Measurements from ENCODE around the gene MUCL3.
"Not testable (repeated sequence)": the region's sequence is repeated elsewhere in the genome, so short reads cannot be mapped to it uniquely, and the experiment has no call there.

MUCL3 gene

DNA sequence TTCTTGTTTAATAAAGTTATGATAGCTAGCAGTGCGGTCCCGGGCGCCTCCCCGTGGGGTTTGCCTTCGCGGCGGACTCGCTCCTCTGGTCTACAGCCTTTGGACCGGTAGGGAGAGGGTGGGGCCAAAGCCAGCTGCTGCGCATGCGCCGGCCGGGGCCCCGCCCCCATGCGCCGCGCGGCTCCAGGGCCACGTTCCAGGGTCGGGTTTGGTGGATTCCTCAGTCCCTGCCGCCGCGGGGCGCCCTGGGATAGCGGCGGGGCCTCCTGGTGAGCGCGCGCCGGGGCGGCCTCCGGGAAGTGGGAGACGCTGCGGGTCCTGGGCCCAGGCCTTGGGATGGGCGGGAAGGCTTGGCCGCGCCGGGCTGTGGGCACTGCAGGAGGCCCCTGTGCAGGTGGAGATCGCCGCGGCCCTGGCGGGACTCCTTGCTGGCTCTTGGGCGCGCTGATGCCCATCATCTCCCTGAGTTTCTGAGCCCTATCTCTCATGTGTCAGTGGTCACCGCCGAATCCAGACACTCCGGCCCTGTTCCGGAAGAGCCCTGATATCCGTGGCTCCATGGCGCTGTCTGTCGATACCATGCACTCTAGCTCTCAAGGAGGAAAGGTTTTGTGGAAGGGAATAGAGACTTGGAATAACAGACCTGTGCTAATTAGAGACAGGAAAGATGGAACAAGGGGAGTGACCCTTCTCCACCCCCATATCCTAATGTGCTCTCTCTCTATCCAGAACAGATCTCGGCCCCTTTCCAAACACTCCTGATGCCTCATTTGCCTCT, 26.5 kb upstream of the MUCL3 start, which contains the start of gene VARS2:
Gene VARS2 (plus strand): TSS at position 163 of the 778 bp plus-strand sequence. CDS start 599 bp downstream, at position 762.
- DNase-seq: peak; percentile 82

GRCh38 chr6:30914854-30915590, 25.8 kb upstream of the MUCL3 start:
- DNase-seq: no peak

GRCh38 chr6:30915591-30915946, 25.2 kb upstream of the MUCL3 start:
- no peak for DNase-seq

DNA sequence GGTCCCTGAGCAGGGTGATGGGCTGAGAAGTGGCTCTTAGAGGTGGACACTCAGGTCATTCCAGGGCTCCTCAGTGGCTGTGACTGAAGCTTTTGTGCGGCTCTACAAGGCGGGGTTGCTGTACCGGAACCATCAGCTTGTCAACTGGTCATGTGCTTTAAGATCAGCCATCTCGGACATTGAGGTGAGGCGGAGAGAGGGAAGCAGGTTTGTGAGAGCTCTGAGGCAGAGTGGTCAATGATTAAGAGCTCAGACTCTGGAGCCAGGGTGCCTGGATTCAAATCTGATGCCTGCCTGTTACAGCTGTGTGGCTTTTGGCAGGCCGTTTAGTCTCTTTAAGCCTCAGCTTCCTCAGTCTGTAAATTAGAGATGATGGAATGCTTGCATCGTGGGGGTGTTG, 23.7 kb upstream of the MUCL3 start:
- no peak for DNase-seq

DNA sequence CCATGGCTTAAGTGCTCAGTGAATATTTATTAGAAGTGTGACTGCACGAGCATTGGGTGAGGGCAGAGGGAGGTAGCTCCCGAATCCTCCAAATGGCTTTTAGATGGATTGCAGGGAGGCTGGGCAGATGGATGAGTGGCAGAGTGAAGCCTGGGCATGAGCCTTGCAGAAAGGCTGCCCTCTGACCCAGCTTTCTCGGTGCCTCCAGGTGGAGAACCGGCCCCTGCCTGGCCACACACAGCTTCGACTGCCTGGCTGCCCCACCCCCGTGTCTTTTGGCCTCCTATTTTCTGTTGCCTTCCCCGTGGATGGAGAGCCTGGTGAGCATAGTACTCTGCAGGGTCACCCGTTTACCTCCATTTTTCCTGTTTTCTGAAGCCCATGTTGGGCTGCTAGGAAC, 23.3 kb upstream of the MUCL3 start:
- DNase-seq: no peak

DNA sequence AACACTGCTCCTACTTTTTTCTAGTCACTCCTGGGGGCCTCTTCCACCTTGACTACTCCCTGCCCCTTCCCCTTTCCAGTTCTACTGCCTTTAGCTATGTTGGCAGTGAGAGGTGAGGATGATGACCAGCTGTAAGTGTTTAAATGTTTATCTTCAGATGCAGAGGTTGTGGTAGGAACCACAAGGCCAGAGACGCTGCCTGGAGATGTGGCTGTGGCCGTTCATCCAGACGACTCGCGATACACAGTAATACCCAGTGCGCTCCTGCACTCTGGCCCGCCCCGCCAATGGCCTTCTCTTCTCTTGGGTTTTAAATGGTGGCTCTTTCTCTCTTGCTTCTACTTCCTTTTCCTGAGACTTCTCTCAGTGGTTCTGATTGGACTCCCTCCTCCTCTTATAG, 22.1 kb upstream of the MUCL3 start:
- DNase-seq: no peak

DNA sequence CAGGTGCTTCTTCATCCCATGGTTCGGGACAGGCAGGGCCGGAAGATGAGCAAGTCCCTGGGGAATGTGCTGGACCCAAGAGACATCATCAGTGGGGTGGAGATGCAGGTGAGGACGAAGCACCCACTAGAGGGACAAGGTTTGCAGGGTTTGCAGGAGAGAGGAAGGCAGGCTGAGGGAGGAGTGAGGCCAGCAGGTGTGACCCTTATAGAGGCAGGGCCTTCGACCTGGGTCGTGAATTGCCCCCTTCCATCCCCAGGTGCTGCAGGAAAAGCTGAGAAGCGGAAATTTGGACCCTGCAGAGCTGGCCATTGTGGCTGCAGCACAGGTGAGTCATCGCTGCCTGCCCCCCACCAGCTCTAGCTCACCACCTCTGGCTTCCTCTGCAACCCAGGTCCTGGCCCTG, 18.3 kb upstream of the MUCL3 start:
- no peak for DNase-seq

- DNase-seq: not testable (repeated sequence)
Measured at GRCh38 chr6:30924040-30924627, 16.6 kb upstream of the MUCL3 start.

DNA sequence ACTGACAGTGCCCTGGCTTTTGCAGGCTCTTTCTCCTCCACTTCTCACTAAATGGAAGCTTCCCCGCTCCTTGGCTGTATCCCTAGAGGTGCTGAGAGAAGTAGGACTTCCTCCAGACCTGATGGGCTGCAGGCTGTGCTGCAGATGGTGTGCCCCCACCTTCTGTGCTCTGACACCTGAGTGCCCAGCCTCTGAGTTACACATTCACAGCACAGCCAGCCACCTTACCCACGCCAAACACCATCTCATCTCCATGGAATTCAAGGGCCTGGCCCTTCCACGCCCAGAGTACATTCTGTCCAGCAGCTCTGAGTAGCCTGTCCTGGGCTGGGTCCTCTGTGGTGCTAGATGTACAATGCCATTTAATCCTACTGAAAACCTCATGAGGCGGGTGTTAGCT, 14.1 kb upstream of the MUCL3 start:
- no peak for DNase-seq

DNA sequence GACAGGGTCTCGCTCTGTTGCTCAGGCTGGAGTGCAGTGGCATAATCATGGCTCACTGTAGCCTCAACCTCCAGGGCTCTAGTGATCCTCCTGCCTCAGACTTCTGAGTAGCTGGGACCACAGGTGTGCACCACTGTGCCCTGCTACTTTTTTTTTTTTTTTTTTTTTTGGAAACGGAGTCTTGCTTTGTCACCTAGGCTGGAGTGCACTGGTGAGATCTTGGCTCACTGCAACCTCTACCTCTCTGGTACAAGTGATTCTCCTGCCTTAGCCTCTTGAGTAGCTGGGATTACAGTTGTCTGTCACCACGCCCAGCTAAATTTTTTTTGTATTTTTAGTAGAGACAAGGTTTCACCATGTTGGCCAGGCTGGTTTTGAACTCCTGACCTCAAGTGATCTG, 13.7 kb upstream of the MUCL3 start:
- not testable (repeated sequence) for DNase-seq

DNA sequence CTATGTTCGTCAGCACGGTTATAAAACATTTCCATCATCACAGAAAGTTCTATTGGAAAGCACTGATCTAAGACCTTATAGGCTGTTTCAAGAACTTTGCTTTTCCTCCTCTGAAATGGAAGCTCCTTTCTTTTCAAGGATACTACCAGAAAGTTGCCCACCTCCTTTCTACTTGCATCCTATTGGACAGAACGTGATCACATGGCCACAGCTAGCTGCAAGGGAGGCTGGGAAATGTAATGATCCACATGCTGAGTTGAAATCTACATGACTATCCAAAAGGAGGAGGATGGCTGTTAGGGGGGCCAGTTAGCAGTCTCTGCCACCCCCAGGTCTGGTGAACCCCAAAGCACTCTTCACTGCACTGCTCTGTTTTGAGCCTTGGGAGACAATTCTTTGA, 12.1 kb upstream of the MUCL3 start:
- no peak for DNase-seq

- DNase-seq: no peak
Measured at GRCh38 chr6:30930506-30930905, 10.3 kb upstream of the MUCL3 start.

GRCh38 chr6:30931272-30931671, 9.5 kb upstream of the MUCL3 start:
- no peak for DNase-seq

GRCh38 chr6:30931969-30932645, 8.7 kb upstream of the MUCL3 start, which contains the start of gene SFTA2:
SFTA2 (minus strand) TSS chr6:30932170; CDS start chr6:30932096, 74 bp downstream.
- no peak for DNase-seq

GRCh38 chr6:30932665-30933365, 8.0 kb upstream of the MUCL3 start:
- DNase-seq: no peak

GRCh38 chr6:30935018-30935417, 5.8 kb upstream of the MUCL3 start:
- no peak for DNase-seq

DNA sequence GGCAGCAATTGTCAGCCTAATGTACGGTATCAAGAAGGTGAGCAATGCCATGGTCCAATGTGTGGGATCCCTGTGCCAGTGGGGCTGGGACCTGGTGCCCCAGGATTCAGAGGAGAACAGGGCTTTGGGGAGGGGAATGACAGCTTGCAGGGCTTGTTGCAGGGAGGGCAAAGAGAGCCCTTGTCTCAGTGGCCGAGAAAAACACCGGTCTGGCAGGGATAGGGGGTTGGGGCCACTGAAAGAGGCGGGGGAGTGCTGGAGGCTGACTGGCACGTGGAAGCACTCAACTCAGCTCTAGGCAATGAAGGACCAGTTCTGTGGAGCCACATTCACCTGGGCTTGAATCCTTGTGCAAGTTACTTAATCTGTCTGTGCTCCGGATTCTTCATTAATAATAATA, 3.5 kb upstream of the MUCL3 start:
- no peak for DNase-seq

DNA sequence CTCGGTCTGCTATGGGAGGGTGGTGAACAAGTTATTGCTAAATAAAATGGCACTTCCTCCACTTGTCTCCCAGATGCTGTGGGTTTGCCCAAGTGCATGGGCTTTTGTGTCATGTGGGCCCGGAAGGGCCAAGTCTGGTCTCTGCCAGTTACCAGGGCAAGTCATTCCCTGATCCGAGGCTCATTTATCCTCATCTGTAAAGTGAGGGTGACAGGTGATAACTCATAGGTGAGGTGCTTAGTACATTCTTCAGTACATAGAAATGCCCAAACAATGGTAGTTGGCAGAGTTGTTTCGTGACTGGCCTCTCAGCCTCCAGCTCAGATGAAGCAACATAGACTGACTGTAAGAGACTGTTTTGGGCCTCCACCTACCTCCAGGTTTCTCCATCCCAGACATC, 2.0 kb upstream of the MUCL3 start:
- no peak for DNase-seq

DNA sequence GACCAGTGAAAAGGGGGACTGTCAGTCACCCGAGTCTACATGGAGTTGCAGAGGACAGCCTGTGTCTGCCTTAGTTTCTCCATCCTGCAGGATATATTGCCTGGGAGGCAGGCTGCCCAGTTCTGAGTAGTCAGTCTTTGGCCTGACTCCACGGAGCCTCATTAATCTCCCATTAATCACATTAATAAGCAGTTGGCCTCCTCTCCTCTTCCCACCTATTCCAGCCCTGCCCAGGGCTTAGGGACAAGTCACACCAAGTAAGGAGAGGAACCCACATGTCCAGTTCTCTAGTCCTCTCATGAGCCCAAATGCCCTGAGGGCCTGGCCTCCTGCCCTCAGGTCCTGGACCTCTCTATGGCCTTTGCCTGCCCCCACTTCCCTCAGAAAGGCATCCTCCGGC, 1.3 kb upstream of the MUCL3 start:
- DNase-seq: no peak

DNA sequence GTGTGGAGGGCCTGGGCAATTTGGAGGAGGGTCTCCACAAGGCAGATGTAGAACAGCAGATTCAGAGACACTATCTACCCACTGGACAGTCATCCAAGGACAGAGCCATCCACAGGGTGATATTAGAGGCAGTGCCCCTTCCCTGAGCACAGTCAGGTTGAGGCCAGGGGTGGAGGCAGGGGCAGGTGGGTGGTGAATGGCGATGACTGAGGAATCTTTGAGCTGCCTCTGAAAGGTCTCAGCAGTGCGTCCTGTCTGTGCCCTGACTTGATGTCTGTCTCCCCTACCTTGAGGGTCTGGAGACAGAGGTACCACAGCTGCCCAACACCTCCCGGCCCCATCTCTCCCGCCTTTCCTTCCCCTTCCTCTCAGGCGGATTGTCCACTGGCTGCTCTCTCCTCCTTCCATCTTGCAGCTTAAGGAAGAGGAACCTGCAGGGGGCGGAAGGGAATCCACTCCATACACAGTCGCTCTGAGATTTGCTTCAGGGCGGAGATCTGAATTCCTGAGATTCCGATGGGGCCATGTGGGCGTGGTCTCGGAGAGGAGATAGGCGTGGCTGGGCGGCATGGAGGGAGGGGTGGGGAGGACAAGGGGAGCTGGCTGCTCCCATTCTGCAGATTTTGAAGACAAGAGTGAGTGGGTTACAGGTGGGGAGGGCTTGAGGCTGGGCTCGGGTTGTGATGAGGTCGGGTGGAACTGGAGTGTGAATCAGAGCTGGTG, 1.7 kb downstream of the MUCL3 start:
- no peak for DNase-seq

GRCh38 chr6:30944051-30944450, 3.3 kb downstream of the MUCL3 start:
- no peak for DNase-seq

DNA sequence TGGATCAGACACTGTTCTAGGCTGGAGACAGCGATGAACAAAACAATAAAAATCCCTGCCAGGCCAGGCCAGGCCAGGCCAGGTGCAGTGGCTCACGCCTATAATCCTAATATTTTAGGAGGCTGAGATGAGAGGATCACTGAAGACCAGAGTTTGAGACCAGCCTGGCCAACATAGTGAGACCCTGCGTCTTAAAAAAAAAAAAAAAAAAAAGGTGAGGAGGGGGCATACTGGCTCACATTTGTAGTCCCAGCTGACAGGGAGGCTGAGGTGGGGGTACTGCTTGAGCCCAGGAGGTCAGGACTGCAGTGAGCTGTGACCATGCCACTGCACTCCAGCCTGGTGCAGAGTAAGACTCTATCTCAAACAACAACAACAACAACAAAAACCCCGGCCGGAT, 4.5 kb downstream of the MUCL3 start:
- no peak for DNase-seq

Measured in effector CD8-positive, alpha-beta T cell (primary cell).